MV-4-11 (cell line): Measurements from ENCODE around the gene CCNG2.

Source experiments
- DNase-seq: peaks from one replicate; lab custom pipeline; 2025; lab: John Stamatoyannopoulos, UW

CCNG2 gene

DNA sequence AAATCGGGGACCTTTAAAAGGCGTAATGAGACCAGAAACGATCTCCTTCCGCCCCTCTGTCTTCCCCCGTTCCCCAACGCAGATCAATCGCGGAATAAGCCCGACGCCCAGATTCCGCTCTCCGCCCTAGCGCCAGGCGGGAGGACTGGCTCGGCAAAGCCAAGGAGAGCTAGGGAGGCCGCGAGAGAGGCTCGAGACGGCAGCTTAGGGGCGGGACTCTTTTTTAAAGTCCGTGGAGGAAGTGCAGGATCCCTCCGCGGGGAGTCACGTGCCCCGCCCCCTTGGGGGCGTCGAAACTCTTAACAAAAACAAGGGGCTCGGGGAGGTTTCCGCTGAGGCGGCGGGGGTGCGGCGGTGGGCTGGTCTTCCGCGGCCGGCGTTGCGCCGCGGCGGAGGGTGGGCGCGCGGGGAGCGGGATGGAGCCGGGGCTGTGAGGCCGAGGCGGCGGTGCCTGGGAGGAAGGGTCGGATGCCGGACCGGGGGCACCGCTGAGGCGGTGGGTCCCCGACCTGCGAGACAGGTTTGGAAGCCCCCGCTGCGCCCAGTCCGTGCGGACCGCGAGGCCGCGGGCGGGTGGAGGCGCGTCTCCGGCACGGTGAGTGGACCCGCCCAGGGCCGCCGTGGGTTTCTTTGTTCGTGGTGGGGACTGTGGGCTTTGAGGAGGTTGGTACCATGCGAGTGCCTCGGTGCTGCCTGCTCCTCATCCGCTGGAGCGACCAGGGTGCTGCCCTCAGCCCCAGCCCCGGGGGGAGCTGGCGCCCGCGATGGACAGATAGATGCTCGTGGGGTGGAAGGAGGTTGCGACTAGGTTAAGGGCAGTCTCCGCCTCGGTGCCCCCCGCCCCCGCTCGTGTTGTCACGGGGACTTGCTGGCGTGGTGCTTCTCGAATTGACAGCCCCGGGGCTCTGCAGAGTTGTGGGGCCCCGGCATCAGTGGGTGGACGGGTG lies at the start of gene CCNG2:
TSS of gene CCNG2 (plus strand) at position 296 of the 947 bp plus-strand sequence. CDS start 1,326 bp downstream, outside the sequence.
- DNase-seq, result no peak

DNA sequence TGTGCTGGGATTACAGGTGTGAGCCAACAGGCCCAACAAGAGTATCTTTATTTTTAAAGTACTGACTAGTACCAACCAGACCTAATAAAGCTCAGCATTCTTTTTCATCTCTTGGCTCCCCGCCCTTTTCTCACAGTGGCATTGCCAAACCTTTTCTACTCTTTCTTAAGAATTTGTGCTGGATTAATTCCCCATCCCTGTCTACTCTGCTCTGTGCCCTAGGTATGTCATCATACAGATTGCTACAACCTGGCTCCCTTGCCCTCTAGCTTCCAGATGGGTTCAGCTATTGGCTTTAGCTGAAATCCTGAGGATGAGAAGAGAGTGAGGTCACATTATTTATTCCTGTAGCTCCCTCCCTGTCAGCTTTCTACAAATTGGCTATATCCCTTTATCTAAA lies 46.3 kb upstream of the CCNG2 start:
- no peak for DNase-seq

GRCh38 chr4:77113069-77113468 lies 43.9 kb upstream of the CCNG2 start:
- DNase-seq, result no peak

DNA sequence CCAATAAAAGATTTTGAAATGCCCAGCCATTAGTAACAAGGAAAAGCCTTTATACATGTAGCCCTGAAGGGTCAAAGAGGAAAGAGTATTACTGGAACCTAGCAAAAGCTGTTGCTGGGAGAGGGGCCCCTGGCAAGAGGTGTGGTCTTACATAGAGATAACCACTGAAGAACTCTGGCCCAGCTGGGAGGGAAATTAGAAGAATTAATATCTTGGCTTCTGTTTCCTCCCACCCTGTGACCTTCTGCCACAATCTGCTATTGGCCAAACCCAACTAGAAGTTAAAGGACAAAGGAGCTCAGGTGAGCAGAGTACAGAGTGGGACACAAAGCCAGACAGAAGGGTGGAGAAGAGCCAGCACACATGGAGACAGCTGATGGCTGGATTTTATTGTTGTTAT lies 39.3 kb upstream of the CCNG2 start:
- no peak for DNase-seq

DNA sequence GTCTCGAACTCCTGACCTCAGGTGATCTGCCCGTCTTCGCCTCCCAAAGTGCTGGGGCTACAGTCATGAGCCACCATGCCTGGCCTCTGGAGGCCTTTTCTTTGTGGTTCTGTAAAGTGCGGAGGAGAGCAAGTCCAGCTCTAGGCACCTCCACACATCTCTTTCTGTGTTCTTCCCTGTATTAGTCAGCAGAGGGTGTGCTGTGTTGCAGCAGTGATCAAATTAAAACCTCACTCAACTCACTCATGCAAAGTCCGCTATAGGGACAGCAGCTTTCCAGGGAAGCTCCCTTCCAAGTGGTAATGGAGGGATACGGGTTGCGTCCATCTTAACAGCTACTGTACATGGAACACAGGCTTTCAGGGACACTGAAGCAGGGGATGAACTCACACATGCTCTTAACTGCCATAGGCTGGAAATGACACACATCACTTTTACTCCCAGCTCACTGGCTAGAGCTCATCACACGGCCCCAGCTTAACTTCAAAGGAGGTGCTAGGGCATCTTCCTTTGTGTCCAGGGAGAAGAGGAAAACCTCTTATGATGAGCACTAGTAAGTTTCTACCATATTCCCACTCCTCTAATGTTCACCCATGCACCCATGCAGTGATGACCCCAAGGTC lies 36.0 kb upstream of the CCNG2 start:
- peak; percentile 10 for DNase-seq

DNA sequence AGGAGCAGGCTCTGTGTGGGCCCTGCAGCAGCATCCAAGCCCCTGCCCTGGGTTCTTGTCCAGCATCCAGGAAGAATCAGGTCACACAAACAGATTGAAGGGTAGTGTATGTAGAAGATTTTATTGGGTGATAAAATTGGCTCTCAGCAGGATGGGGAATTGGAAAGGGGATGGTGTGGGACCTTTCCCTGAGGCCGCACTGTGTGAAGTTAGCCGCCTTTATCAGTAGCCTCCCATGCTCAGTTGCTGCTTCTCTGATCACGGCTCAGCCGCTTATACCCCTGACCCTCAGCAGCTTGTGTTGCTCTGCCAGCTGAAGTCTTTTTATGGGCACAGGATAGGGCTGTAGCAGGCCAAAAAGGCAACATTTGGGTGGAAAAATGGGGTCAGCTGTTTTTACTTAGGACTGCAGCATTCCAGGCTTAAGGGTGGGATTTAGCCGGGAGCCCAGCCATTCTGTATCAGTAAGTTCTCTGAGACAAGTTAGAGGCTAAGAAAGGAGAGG lies 35.2 kb upstream of the CCNG2 start:
- DNase-seq, result no peak

- DNase-seq, result no peak
Observed at GRCh38 chr4:77122656-77123055, 34.4 kb upstream of the CCNG2 start.

- DNase-seq, result peak; percentile 81
Observed at GRCh38 chr4:77123411-77123810, 33.6 kb upstream of the CCNG2 start.

DNA sequence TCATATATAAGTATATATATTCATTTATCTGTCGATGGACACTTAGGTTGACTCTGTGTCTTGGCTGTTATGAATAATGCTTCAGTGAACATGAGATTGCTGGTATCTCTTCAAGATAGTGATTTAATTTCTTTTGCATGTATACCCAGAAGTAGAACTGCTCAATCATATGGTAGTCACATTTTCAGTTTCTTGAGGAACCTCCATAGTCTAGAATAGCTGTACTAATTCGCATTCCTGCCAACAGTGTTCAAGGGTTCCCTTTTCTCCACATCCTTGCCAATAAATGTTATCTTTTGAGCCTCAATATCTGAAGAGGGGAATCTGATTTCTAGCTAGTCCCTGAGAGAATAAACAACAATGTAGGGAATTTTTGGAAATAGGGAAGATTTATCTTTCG lies 32.4 kb upstream of the CCNG2 start:
- DNase-seq, result peak; percentile 63

DNA sequence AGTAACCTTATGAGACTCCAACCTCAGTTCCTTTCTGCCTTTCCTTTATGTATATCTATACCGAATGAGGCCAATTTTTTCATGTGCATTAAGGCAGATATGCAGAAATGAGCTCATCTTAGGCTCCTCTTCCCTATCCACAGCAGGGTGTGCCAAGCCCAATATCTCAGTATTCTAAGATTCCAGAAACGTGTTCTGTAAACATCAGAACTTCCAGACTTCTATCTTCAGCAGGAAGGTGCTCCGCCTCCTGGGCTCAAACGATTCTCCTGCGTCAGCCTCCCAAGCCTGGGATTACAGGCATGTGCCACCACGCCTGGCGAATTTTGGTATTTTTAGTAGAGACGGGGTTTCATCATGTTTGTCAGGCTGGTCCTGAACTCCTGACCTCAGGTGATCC lies 31.0 kb upstream of the CCNG2 start:
- DNase-seq, result peak; percentile 29

GRCh38 chr4:77126809-77127208 lies 30.2 kb upstream of the CCNG2 start:
- DNase-seq, result peak; percentile 98

- peak; percentile 50 for DNase-seq
Observed at GRCh38 chr4:77127215-77127614, 29.8 kb upstream of the CCNG2 start.

DNA sequence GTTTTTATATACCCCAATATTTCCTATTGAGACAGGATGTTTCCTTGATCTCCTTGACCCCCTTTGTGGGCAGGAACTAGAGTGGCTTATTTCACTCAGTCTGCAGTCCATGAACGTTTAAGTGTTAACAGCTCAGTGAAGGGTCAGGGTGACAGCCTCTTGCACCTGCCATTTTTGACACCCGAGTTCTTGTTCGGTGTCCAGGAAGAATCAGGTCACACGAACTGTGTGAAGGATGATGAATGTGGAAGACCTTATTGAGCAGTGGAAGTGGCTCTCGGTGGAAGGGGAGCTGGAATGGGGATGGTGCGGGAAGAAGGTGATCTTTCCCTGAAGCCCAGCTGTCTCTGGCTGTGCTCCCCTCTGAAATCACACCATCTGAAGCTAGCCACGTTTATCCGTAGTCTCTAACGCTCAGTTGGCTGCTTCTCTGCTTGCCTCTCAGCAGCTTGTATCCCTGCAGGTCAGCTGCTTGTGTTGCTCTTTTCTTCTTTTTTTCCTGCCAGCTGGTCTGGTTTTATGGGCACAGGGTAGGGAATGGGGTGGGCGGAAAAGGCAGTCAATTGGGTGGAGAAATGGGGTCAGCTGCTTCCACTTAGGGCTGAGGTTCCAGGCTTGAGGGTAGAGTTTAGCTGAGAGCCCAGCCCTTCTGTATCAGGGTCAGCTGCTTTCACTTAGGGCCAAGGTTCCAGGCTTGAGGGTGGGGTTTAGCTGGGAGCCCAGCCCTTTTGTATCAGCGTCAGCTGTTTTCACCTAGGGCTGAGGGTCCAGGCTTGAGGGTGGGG lies 29.0 kb upstream of the CCNG2 start:
- DNase-seq, result no peak

DNA sequence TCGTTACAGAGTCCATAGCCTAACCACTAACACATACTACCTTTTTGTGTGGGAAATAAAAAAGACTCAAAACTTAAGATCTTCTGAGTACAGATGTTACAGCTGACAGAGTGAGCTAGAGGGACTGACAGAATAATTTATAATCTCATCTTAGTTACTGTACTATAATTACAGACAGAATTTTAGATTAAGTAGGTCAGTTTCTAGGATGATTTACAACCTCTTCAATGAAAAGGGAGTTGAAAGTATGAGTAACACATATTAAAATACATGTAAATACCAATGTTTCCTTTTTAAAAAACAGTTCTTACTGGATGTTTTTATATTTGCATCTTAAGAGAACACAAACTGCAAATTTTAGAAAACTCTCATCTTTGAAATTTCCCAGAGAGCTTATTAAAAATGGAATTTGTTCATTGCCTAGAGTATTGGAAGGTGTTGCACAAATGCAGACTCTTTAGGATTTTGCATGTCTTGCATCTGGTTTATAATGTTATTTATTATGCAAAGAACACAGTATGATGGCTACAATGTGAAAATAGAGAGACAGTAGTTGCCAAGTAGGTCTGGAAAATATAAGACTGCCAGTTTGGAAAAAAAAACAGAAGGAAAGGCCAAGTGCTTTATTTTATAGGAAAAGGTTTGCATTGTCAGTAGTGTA lies 24.2 kb upstream of the CCNG2 start:
- DNase-seq, result no peak

GRCh38 chr4:77137448-77137847 lies 19.6 kb upstream of the CCNG2 start:
- DNase-seq, result peak; percentile 51

DNA sequence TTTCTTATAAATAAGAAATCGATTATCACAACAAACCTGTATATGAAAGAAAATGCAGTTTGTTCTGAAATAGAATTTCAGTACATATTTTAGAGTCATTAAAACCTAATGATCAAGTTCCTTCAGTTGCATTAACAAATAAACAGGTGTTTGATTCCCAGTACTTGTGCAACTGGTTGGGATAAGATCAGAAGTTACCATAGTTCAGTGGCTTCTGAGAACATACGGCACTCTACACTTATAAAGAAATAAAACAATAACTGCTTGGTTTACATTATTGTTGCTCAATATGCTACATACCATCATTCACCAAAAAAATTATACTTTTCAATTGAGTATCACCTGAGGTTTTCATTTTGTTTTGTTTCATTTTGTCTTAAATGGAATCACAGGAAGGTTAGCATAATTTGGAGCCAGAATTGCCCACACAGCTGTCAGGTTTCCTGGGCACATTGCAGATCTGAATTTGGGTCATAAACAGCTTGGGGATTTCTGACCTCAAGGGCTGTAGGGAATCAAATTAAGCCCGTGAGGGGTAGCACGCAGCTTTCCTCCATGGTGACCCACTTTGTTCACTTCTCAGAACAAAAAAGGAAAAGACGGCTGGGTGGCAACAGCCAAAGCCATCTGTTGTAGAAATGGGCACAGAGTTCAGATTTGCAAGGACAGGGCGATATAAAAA lies 14.9 kb upstream of the CCNG2 start:
- no peak for DNase-seq

DNA sequence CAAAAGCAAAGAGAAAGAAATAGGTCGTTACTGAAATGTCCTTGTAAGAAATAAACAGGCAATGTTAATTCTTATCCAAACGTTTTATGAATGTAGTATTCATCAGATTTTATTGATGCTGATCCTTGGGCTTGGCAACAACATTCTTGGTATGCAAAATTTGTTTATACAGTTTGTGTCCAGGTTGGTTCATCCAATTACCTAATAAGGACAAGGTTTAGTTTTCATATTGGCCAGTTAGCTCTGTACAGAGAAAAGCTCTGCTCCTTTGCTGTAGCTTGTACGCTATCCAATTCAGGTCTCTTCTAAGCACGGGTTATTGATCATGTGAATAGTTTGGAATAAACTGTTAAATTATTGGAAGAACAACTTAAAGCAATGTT lies 14.4 kb upstream of the CCNG2 start:
- no peak for DNase-seq

DNA sequence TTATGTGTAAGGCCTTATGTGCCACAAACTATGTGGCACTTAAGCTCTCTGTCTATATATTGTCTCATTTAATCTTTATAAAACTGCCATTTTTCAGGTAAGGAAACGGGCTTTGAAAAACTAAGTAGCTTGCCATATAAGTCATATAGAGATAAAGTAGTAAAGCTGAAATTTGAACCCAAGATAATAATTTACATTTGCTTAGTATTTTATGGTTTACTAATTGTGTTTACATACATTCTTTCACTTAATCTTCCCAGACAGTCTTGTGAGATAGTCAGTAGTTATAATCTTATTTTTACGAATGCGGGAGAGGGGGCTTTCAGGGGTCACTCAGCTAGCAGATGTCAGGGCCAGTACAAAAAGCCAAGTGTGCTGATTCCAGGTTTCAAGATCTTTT lies 13.9 kb upstream of the CCNG2 start:
- no peak for DNase-seq

- peak; percentile 54 for DNase-seq
Observed at GRCh38 chr4:77145842-77146185, 11.2 kb upstream of the CCNG2 start.

- DNase-seq, result peak; percentile 39
Observed at GRCh38 chr4:77146186-77147078, 10.6 kb upstream of the CCNG2 start.
